Astrocyte (in vitro differentiated cells and primary cell): ENCODE data around the gene MEGF10. TPM values are rescaled to one million over a fixed set of nuclear protein-coding genes. Genes with fewer than 3 reads are reported as not detected.

ENCODE experiments used
- DNase-seq: peaks from one replicate; pipeline ENCODE4 v3.0.0-alpha.2; 2010; ENCODE audit warnings: low read depth
- FAIRE-seq: peaks from 2 replicates; lab custom pipeline; 2011; peaks lifted over from hg19 to GRCh38; lab: Jason Lieb, UNC
- H2AFZ ChIP-seq: 2 replicates; pipeline ENCODE4 v1.6.0; 2012; ENCODE audit warnings: low read depth, low read length, inconsistent platforms
- H3K27ac ChIP-seq: 2 replicates; pipeline ENCODE4 v1.5.1; 2011; ENCODE audit warnings: low read depth, low read length, inconsistent platforms
- H3K27me3 ChIP-seq: 2 replicates; pipeline ENCODE4 v1.6.0; 2011; ENCODE audit warnings: low read length, inconsistent platforms; ENCODE audit not compliant: insufficient read depth
- H3K36me3 ChIP-seq: 2 replicates; pipeline ENCODE4 v1.5.1; 2011; ENCODE audit warnings: low read length, inconsistent platforms; ENCODE audit not compliant: insufficient read depth
- H3K4me1 ChIP-seq: 2 replicates; pipeline ENCODE4 v1.5.1; 2011; ENCODE audit warnings: low read length, inconsistent platforms; ENCODE audit not compliant: insufficient read depth
- H3K4me2 ChIP-seq: 2 replicates; pipeline ENCODE4 v1.6.0; 2012; ENCODE audit warnings: low read length, inconsistent platforms
- H3K4me3 ChIP-seq: 2 replicates; pipeline ENCODE4 v1.5.1; 2011; ENCODE audit warnings: low read depth, mild to moderate bottlenecking, low read length, inconsistent platforms; ENCODE audit not compliant: insufficient read depth
- H3K79me2 ChIP-seq: 2 replicates; pipeline ENCODE4 v1.6.0; 2012; ENCODE audit warnings: mild to moderate bottlenecking, low read length, inconsistent platforms; ENCODE audit not compliant: insufficient read depth
- H3K9ac ChIP-seq: 2 replicates; pipeline ENCODE4 v1.6.0; 2012; ENCODE audit warnings: mild to moderate bottlenecking, low read length, inconsistent platforms
- H3K9me3 ChIP-seq: 2 replicates; pipeline ENCODE4 v1.5.1; 2012; ENCODE audit warnings: low read depth, mild to moderate bottlenecking, low read length, inconsistent platforms; ENCODE audit not compliant: insufficient read depth
- H4K20me1 ChIP-seq: 2 replicates; pipeline ENCODE4 v1.6.0; 2012; ENCODE audit warnings: low read length, inconsistent platforms; ENCODE audit not compliant: insufficient read depth
- H3K27ac Mint-ChIP-seq: one replicate; pipeline ENCODE4 v1.8.0; 2021; ENCODE audit warnings: mild to moderate bottlenecking, mixed read lengths; ENCODE audit not compliant: unreplicated experiment
- H3K27me3 Mint-ChIP-seq: one replicate; pipeline ENCODE4 v1.8.0; 2021; ENCODE audit warnings: low read depth, mixed read lengths; ENCODE audit not compliant: unreplicated experiment
- H3K36me3 Mint-ChIP-seq: one replicate; pipeline ENCODE4 v1.8.0; 2021; ENCODE audit warnings: low read depth, mixed read lengths; ENCODE audit not compliant: unreplicated experiment
- H3K4me1 Mint-ChIP-seq: one replicate; pipeline ENCODE4 v1.8.0; 2021; ENCODE audit warnings: low read depth, mixed read lengths; ENCODE audit not compliant: unreplicated experiment
- H3K4me3 Mint-ChIP-seq: one replicate; pipeline ENCODE4 v1.8.0; 2021; ENCODE audit warnings: mild to moderate bottlenecking, moderate library complexity, mixed read lengths; ENCODE audit not compliant: unreplicated experiment
- H3K9me3 Mint-ChIP-seq: one replicate; pipeline ENCODE4 v1.8.0; 2021; ENCODE audit warnings: mild to moderate bottlenecking, mixed read lengths; ENCODE audit not compliant: unreplicated experiment
- CTCF ChIP-seq: IDR thresholded peaks from 2 replicates; pipeline ENCODE4 v1.5.1; 2011; ENCODE audit warnings: low read depth, mild to moderate bottlenecking, inconsistent platforms, low read length, moderate library complexity; ENCODE audit not compliant: insufficient read depth
- EZH2 ChIP-seq: IDR thresholded peaks from 2 replicates; pipeline ENCODE4 v1.6.1; 2012; ENCODE audit warnings: mild to moderate bottlenecking, low read length, inconsistent platforms; ENCODE audit not compliant: insufficient read depth
- total RNA-seq: library from RNA; stranded (reverse); gene quantifications from 2 replicates; pipeline ENCODE4 v1.2.1, GENCODE V29; 2021

The MEGF10 gene
- total RNA-seq, 1 donor from 2014 or later, result 15.8 TPM

GRCh38 chr5:127486471-127486870 lies 195.9 kb downstream of the MEGF10 start:
- Mint-ChIP-seq H3K9me3 (no peaks in the 10 kb centered on the region), H3K36me3 (no peaks in the 10 kb centered on the region), H3K27me3 (no peaks in the 10 kb centered on the region), H3K4me3 (no peak overlapping the region), H3K4me1 (no peaks in the 10 kb centered on the region), H3K27ac (no peak overlapping the region)
- no peak overlapping the region for H2AFZ ChIP-seq
- no peak overlapping the region for H3K9ac ChIP-seq
- peaks cover 2% of the 10 kb centered on the region for H3K9me3 ChIP-seq
- H3K27me3 ChIP-seq, result peaks cover 4% of the 10 kb centered on the region
- H3K4me2 ChIP-seq, result no peak overlapping the region
- FAIRE-seq (no peak), DNase-seq (no peak)
- no peaks in the 10 kb centered on the region for H3K36me3 ChIP-seq
- H3K4me1 ChIP-seq, result no peaks in the 10 kb centered on the region
- no peaks in the 10 kb centered on the region for H4K20me1 ChIP-seq
- H3K79me2 ChIP-seq, result no peaks in the 10 kb centered on the region
- H3K4me3 ChIP-seq, result no peak overlapping the region
- TF ChIP-seq EZH2 (no peak), CTCF (no peak)
- no peak overlapping the region for H3K27ac ChIP-seq

- Histone ChIP-seq H4K20me1 (no peaks in the 10 kb centered on the region), H3K4me3 (no peak overlapping the region), H3K4me1 (no peaks in the 10 kb centered on the region), H3K27ac (no peak overlapping the region), H3K4me2 (no peak overlapping the region), H3K27me3 (peaks cover 5% of the 10 kb centered on the region), H3K36me3 (no peaks in the 10 kb centered on the region), H3K9ac (no peak overlapping the region), H3K9me3 (peaks cover 2% of the 10 kb centered on the region), H3K79me2 (no peaks in the 10 kb centered on the region), H2AFZ (no peak overlapping the region)
- Mint-ChIP-seq H3K27me3 (no peaks in the 10 kb centered on the region), H3K36me3 (no peaks in the 10 kb centered on the region), H3K27ac (no peak overlapping the region), H3K9me3 (no peaks in the 10 kb centered on the region), H3K4me3 (no peak overlapping the region), H3K4me1 (no peaks in the 10 kb centered on the region)
- peak; percentile 32 for FAIRE-seq
- TF ChIP-seq CTCF, result peak; percentile 81
- TF ChIP-seq EZH2, result no peak
- peak; percentile 44 for DNase-seq
Measured at GRCh38 chr5:127492854-127493738, 202.5 kb downstream of the MEGF10 start.

- Histone ChIP-seq H3K36me3 (no peaks in the 10 kb centered on the region), H3K79me2 (no peaks in the 10 kb centered on the region), H3K9ac (no peak overlapping the region), H4K20me1 (no peaks in the 10 kb centered on the region), H3K27ac (no peak overlapping the region), H2AFZ (no peak overlapping the region), H3K4me2 (no peak overlapping the region), H3K4me1 (no peaks in the 10 kb centered on the region), H3K27me3 (no peaks in the 10 kb centered on the region), H3K4me3 (no peak overlapping the region), H3K9me3 (no peaks in the 10 kb centered on the region)
- Mint-ChIP-seq H3K9me3 (no peaks in the 10 kb centered on the region), H3K27ac (no peak overlapping the region), H3K4me3 (no peak overlapping the region), H3K36me3 (no peaks in the 10 kb centered on the region), H3K27me3 (no peaks in the 10 kb centered on the region), H3K4me1 (no peaks in the 10 kb centered on the region)
- FAIRE-seq (no peak), DNase-seq (no peak)
- TF ChIP-seq CTCF (no peak), EZH2 (no peak)
Measured at GRCh38 chr5:127498548-127498947, 208.0 kb downstream of the MEGF10 start.
